Natural killer cell (primary cell): ENCODE measurements around the gene ZSCAN5C. TPM values are rescaled to one million over a fixed set of nuclear protein-coding genes. Genes with fewer than 3 reads are reported as not detected.
"Not testable (repeated sequence)": the region's sequence is repeated elsewhere in the genome, so short reads cannot be mapped to it uniquely, and the experiment has no call there.

ENCODE experiments used
- ATAC-seq, 3 donors: fragments of 150-1000 bp in 2 of 3; fragments of 200-7000 bp in 1 of 3; cut with Tn5 transposase; 1 replicate in 1 of 3; 2 replicates in 2 of 3; pipeline ENCODE4 v1.10.0; 2021; ENCODE audit warnings: mild to moderate bottlenecking in 2 of 3, moderate library complexity in 2 of 3
- DNase-seq, 2 donors: peaks; one replicate each; pipeline versions ENCODE4 v3.0.0 to v3.0.0-alpha.2; 2013 to 2021; ENCODE audit warnings: mixed read lengths in 1 of 2
- H3K27ac ChIP-seq: one replicate; pipeline ENCODE4 v1.5.1; 2013; ENCODE audit warnings: mild to moderate bottlenecking, low read length
- H3K27me3 ChIP-seq: one replicate; pipeline ENCODE4 v1.6.1; 2013; ENCODE audit warnings: low read length; ENCODE audit not compliant: control insufficient read depth, insufficient read depth
- H3K36me3 ChIP-seq: one replicate; pipeline ENCODE4 v1.6.1; 2013; ENCODE audit warnings: low read length; ENCODE audit not compliant: control insufficient read depth, insufficient read depth
- H3K4me1 ChIP-seq: one replicate; pipeline ENCODE4 v1.6.1; 2013; ENCODE audit warnings: low read length; ENCODE audit not compliant: control insufficient read depth, insufficient read depth
- H3K4me3 ChIP-seq: one replicate; pipeline ENCODE4 v1.5.1; 2013; ENCODE audit warnings: low read length
- H3K9me3 ChIP-seq: one replicate; pipeline ENCODE4 v1.6.1; 2013; ENCODE audit warnings: low read length; ENCODE audit not compliant: control insufficient read depth, insufficient read depth
- H3K27ac Mint-ChIP-seq, 2 donors: one replicate each; pipeline ENCODE4 v1.8.0; 2022; ENCODE audit warnings: mild to moderate bottlenecking in 2 of 2, mixed read lengths in 2 of 2, moderate library complexity in 1 of 2
- H3K27me3 Mint-ChIP-seq, 2 donors: one replicate each; pipeline ENCODE4 v1.8.0; 2022; ENCODE audit warnings: low read depth in 2 of 2, mixed read lengths in 2 of 2
- H3K36me3 Mint-ChIP-seq: one replicate; pipeline ENCODE4 v1.8.0; 2022; ENCODE audit warnings: mixed read lengths
- H3K4me1 Mint-ChIP-seq, 2 donors: one replicate each; pipeline ENCODE4 v1.8.0; 2022; ENCODE audit warnings: mixed read lengths in 2 of 2
- H3K4me3 Mint-ChIP-seq: one replicate; pipeline ENCODE4 v1.8.0; 2022; ENCODE audit warnings: mild to moderate bottlenecking, moderate library complexity, mixed read lengths
- H3K9me3 Mint-ChIP-seq, 2 donors: one replicate each; pipeline ENCODE4 v1.8.0; 2022; ENCODE audit warnings: mixed read lengths in 2 of 2
- CTCF ChIP-seq: fragments of 200-600 bp; IDR thresholded peaks from one replicate; pipeline ENCODE4 v1.8.0; 2022; ENCODE audit warnings: antibody characterized with exemption
- whole genome bisulfite sequencing: methylation state at CpG from one replicate; pipeline ENCODE4 v1.1.7; 2013; ENCODE audit warnings: missing lambda C conversion rate; ENCODE audit not compliant: insufficient coverage; 5-methylcytosine and 5-hydroxymethylcytosine counted together
- intact Hi-C: fragments of 100-400 bp; cut with micrococcal nuclease; formaldehyde crosslinking; loops from one replicate; pipeline ENCODE4 v1.14.2; 2022
- total RNA-seq, 4 donors: library from RNA; stranded (reverse); fragments of 120-200 nt in 1 of 4; gene quantifications; one replicate each; pipeline versions ENCODE4 v1.2.3 to v1.2.4, GENCODE V29; 2013 to 2022

The ZSCAN5C gene
- total RNA-seq, 3 donors from 2014 or later (not counting 1 experiment from before 2014, with no cell fraction given): not detected

GRCh38 chr19:56218961-56219360 lies 16.9 kb downstream of the ZSCAN5C start:
- no peaks in the 10 kb centered on the region for H3K9me3 ChIP-seq
- intact Hi-C loops: no loop called here
- Mint-ChIP-seq H3K36me3 (no peaks in the 10 kb centered on the region), H3K9me3 (no peaks in the 10 kb centered on the region), H3K4me3 (no peak overlapping the region), H3K4me1 (peaks cover 0 to 5% of the 10 kb centered on the region in 2 donors), H3K27me3 (peaks cover 9 to 12% of the 10 kb centered on the region in 2 donors), H3K27ac (no peak overlapping the region)
- H3K27ac ChIP-seq: no peak overlapping the region
- ATAC-seq (no peak), DNase-seq (no peak)
- H3K27me3 ChIP-seq: no peaks in the 10 kb centered on the region
- TF ChIP-seq CTCF: no peak
- 91% methylated on average over 9 of the region's 10 CpGs for WGBS
- no peaks in the 10 kb centered on the region for H3K36me3 ChIP-seq
- H3K4me3 ChIP-seq: no peak overlapping the region
- H3K4me1 ChIP-seq: no peaks in the 10 kb centered on the region

GRCh38 chr19:56221442-56221841 lies 19.4 kb downstream of the ZSCAN5C start:
- H3K9me3 Mint-ChIP-seq, H3K4me1 ChIP-seq, H3K36me3 Mint-ChIP-seq, H3K27me3 ChIP-seq, H3K9me3 ChIP-seq, H3K27ac Mint-ChIP-seq, intact Hi-C loops, H3K4me1 Mint-ChIP-seq, H3K27ac ChIP-seq, ATAC-seq, H3K36me3 ChIP-seq, H3K27me3 Mint-ChIP-seq, H3K4me3 Mint-ChIP-seq, H3K4me3 ChIP-seq: not testable (repeated sequence)
- WGBS: 77% methylated on average over 9 of the region's 9 CpGs
- DNase-seq: peak in 1 of 2 donors; percentile 4

GRCh38 chr19:56221851-56222250 lies 19.8 kb downstream of the ZSCAN5C start:
- Mint-ChIP-seq H3K9me3 (no peaks in the 10 kb centered on the region), H3K4me1 (peaks cover 0 to 5% of the 10 kb centered on the region in 2 donors), H3K36me3 (no peaks in the 10 kb centered on the region), H3K27me3 (peaks cover 6% of the 10 kb centered on the region in 2 donors), H3K4me3 (no peak overlapping the region), H3K27ac (no peak overlapping the region)
- H3K27me3 ChIP-seq: no peaks in the 10 kb centered on the region
- 91% methylated on average over 14 of the region's 14 CpGs for WGBS
- H3K4me3 ChIP-seq: no peak overlapping the region
- ATAC-seq: no peak
- H3K9me3 ChIP-seq: no peaks in the 10 kb centered on the region
- no peaks in the 10 kb centered on the region for H3K36me3 ChIP-seq
- no peak overlapping the region for H3K27ac ChIP-seq
- TF ChIP-seq CTCF: no peak
- no peak for DNase-seq
- no peaks in the 10 kb centered on the region for H3K4me1 ChIP-seq
- intact Hi-C loops: no loop called here

GRCh38 chr19:56222901-56223300 lies 20.8 kb downstream of the ZSCAN5C start:
- Mint-ChIP-seq H3K4me3 (no peak overlapping the region), H3K27me3 (peaks cover 4 to 5% of the 10 kb centered on the region in 2 donors), H3K27ac (no peak overlapping the region), H3K9me3 (no peaks in the 10 kb centered on the region), H3K4me1 (peaks cover 0 to 3% of the 10 kb centered on the region in 2 donors), H3K36me3 (no peaks in the 10 kb centered on the region)
- ATAC-seq (no peak), DNase-seq (no peak)
- intact Hi-C loops: loop anchor here (1.0 kb wide), 1 partner anchor 17 kb away; no protein-coding TSS in a partner anchor
- no peak overlapping the region for H3K27ac ChIP-seq
- WGBS: 86% methylated on average over 6 of the region's 6 CpGs
- no peaks in the 10 kb centered on the region for H3K27me3 ChIP-seq
- TF ChIP-seq CTCF: no peak
- no peaks in the 10 kb centered on the region for H3K9me3 ChIP-seq
- H3K36me3 ChIP-seq: no peaks in the 10 kb centered on the region
- no peaks in the 10 kb centered on the region for H3K4me1 ChIP-seq
- H3K4me3 ChIP-seq: no peak overlapping the region
